CD4-positive, CD25-positive, alpha-beta regulatory T cell (primary cell): ENCODE results near the gene RSPO3. TPM values are rescaled to one million over a fixed set of nuclear protein-coding genes. Genes with fewer than 3 reads are reported as not detected.

ENCODE experiments used
- ATAC-seq, 2 donors: fragments of 150-1000 bp; cut with Tn5 transposase; one replicate each; pipeline ENCODE4 v1.10.0; 2021; ENCODE audit warnings: low read depth in 2 of 2, moderate number of reproducible peaks in 2 of 2, moderate library complexity in 1 of 2
- DNase-seq, 3 donors: peaks; one replicate each; pipeline versions ENCODE4 v3.0.0 to v3.0.0-alpha.2; 2012 to 2022; ENCODE audit warnings: mixed read lengths in 1 of 3
- H3K27ac ChIP-seq: one replicate; pipeline ENCODE4 v1.7.0; 2013; ENCODE audit warnings: mild to moderate bottlenecking, low read length; ENCODE audit not compliant: insufficient read depth, poor library complexity, severe bottlenecking
- H3K27me3 ChIP-seq: one replicate; pipeline ENCODE4 v1.7.0; 2013; ENCODE audit warnings: low read length; ENCODE audit not compliant: control insufficient read depth, insufficient read depth
- H3K36me3 ChIP-seq: one replicate; pipeline ENCODE4 v1.7.0; 2013; ENCODE audit warnings: mild to moderate bottlenecking, low read length, moderate library complexity; ENCODE audit not compliant: control insufficient read depth, insufficient read depth
- H3K4me1 ChIP-seq: 2 replicates; pipeline ENCODE4 v1.7.0; 2013; ENCODE audit warnings: mild to moderate bottlenecking, low read length; ENCODE audit not compliant: insufficient read depth, control insufficient read depth, poor library complexity, severe bottlenecking
- H3K4me3 ChIP-seq: one replicate; pipeline ENCODE4 v1.7.0; 2013; ENCODE audit warnings: low read depth, mild to moderate bottlenecking, low read length, moderate library complexity
- H3K9me3 ChIP-seq, 2 experiments: 1 replicate in 1 of 2; 2 replicates in 1 of 2; pipeline ENCODE4 v1.7.0; 2013; ENCODE audit warnings: low read length in 2 of 2, mild to moderate bottlenecking in 1 of 2, moderate library complexity in 1 of 2; ENCODE audit not compliant: control insufficient read depth in 2 of 2
- H3K27ac Mint-ChIP-seq, 3 donors: one replicate each; pipeline ENCODE4 v1.8.0; 2020 to 2022; ENCODE audit warnings: mild to moderate bottlenecking in 3 of 3, mixed read lengths in 3 of 3, moderate library complexity in 2 of 3
- H3K27me3 Mint-ChIP-seq: one replicate; pipeline ENCODE4 v1.8.0; 2022; ENCODE audit warnings: mild to moderate bottlenecking, mixed read lengths
- H3K36me3 Mint-ChIP-seq: one replicate; pipeline ENCODE4 v1.8.0; 2020; ENCODE audit warnings: mixed read lengths
- H3K4me1 Mint-ChIP-seq, 4 donors: one replicate each; pipeline ENCODE4 v1.8.0; 2020 to 2022; ENCODE audit warnings: mixed read lengths in 4 of 4, mild to moderate bottlenecking in 1 of 4
- H3K4me3 Mint-ChIP-seq, 4 donors: one replicate each; pipeline ENCODE4 v1.8.0; 2020 to 2022; ENCODE audit warnings: mild to moderate bottlenecking in 4 of 4, mixed read lengths in 4 of 4, moderate library complexity in 3 of 4
- H3K9me3 Mint-ChIP-seq, 7 donors: one replicate each; pipeline ENCODE4 v1.8.0; 2020 to 2022; ENCODE audit warnings: mixed read lengths in 7 of 7, mild to moderate bottlenecking in 3 of 7, moderate library complexity in 2 of 7
- polyA plus RNA-seq, 4 donors: library from polyadenylated mRNA; unstranded; fragments of 300-500 nt; fragmentation: Illumina TruSeq; gene quantifications; one replicate each; pipeline ENCODE4 v1.2.3, GENCODE V29; 2021
- total RNA-seq: library from RNA; stranded (reverse); gene quantifications from one replicate; pipeline ENCODE4 v1.2.3, GENCODE V29; 2022

The RSPO3 gene
- total and polyA plus RNA-seq, 5 donors from 2014 or later, result not detected

DNA sequence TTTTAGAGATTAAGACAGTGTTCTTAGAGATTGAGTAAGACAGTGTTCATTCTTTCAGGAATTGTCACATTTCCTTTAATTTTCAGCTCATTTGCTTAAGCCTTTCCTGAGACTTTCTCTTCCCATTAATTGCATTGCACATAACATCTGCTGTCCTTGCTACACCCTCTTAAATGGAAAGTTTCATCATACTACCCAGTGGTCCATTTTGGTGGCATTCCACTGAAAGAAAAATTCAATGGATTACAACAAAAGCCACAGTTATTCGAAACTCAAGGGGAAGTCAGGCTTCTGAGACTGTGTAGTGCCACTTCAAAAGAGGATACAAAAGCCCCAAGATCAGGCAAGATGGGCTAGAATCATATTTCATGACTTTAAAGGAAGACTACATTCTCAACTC is 64.0 kb downstream of the RSPO3 start:
- Mint-ChIP-seq H3K27ac (no peak overlapping the region), H3K4me3 (no peak overlapping the region), H3K27me3 (peaks cover 7% of the 10 kb centered on the region), H3K9me3 (peaks cover 0 to 1% (median 0%) of the 10 kb centered on the region in 7 donors), H3K36me3 (no peaks in the 10 kb centered on the region), H3K4me1 (no peaks in the 10 kb centered on the region)
- no peak for DNase-seq
- Histone ChIP-seq H3K36me3 (no peaks in the 10 kb centered on the region), H3K4me1 (no peaks in the 10 kb centered on the region), H3K4me3 (no peak overlapping the region), H3K27ac (no peak overlapping the region), H3K9me3 (no peaks in the 10 kb centered on the region), H3K27me3 (peaks cover 2% of the 10 kb centered on the region)
- no peak for ATAC-seq

DNA sequence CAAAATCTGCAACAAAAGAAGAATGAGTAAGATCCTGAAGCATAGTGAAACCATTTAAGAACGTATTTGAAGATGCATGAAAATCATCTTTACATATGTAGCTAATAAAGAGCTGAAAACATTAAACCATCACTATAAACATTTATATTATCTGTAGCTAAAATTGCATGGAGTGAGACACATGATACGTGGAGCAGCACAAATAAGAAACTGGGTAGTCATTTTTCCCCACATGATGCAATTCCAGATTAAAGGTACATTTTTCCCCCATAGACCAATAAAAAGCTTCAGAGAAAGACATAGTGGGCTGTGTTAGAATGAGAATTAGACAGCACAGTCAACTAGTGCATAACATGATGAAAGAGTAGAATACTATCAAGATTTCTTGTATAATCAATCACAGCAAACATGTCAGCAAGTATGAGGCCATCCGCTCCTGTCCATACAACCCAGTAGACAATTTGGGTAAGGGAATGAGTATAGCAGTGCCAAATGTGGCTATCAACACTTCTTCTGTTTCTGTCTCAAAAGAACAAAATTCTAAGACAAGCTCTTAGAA is 67.0 kb downstream of the RSPO3 start:
- Mint-ChIP-seq H3K27ac (no peak overlapping the region), H3K4me1 (no peaks in the 10 kb centered on the region)
- ATAC-seq, result no peak

DNA sequence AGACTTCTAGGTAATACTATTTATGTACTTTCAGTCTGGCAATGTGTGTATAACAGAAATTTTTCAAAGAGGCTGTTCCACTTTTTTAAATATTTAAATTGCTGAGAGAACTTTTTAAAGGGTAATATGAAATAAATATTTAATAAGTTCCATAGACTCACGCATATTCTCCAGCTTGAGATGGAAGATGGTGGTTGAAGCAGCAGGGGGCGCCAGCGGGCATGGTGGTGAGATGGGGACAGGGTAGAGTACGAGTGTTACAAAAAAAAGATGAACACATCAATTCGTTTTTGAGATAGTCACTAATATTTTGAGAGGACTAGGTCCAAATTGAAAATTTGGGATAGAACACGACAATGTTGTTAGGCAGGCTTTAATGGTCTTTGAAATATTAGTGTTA is 68.4 kb downstream of the RSPO3 start:
- no peaks in the 10 kb centered on the region for H3K36me3 Mint-ChIP-seq
- H3K9me3 Mint-ChIP-seq, result no peaks in the 10 kb centered on the region
- no peak overlapping the region for H3K4me3 Mint-ChIP-seq
- no peaks in the 10 kb centered on the region for H3K9me3 ChIP-seq
- no peak overlapping the region for H3K27ac Mint-ChIP-seq
- H3K4me1 ChIP-seq, result no peaks in the 10 kb centered on the region
- DNase-seq (peak in 2 of 3 donors; percentile 5 to 54), ATAC-seq (no peak)
- peaks cover 7% of the 10 kb centered on the region for H3K27me3 Mint-ChIP-seq
- H3K4me3 ChIP-seq, result no peak overlapping the region
- H3K4me1 Mint-ChIP-seq, result no peaks in the 10 kb centered on the region
- H3K36me3 ChIP-seq, result no peaks in the 10 kb centered on the region
- H3K27me3 ChIP-seq, result peaks cover 2% of the 10 kb centered on the region
- H3K27ac ChIP-seq, result no peak overlapping the region

More for the DNA sequence above, 67.0 kb downstream of the RSPO3 start:
- H3K36me3 Mint-ChIP-seq, result no peaks in the 10 kb centered on the region
- no peaks in the 10 kb centered on the region for H3K9me3 ChIP-seq
- no peak overlapping the region for H3K4me3 ChIP-seq
- DNase-seq, result no peak
- no peaks in the 10 kb centered on the region for H3K4me1 ChIP-seq
- H3K36me3 ChIP-seq, result no peaks in the 10 kb centered on the region
- no peaks in the 10 kb centered on the region for H3K9me3 Mint-ChIP-seq
- peaks cover 7% of the 10 kb centered on the region for H3K27me3 Mint-ChIP-seq
- peaks cover 2% of the 10 kb centered on the region for H3K27me3 ChIP-seq
- H3K27ac ChIP-seq, result no peak overlapping the region
- no peak overlapping the region for H3K4me3 Mint-ChIP-seq

DNA sequence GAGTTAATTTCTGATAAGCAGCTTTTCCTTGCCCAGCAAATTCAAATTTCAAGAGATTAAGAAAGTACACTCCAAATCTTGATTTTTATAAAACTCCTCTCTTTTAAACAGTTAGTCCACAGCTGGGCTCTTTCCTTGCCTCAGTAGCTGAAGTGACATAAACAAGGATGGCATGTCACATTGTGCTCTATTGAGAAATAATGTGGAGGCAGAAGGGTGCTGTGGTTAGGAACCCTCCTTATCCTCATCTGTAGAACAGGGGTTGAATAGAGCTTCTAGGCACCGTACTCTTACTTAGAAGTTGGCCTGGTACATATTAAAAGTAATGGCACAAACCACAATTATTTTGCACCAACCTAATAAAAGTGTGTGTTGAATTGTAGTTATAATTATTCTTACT is 70.3 kb downstream of the RSPO3 start:
- H3K4me1 Mint-ChIP-seq, result no peaks in the 10 kb centered on the region
- DNase-seq (no peak), ATAC-seq (no peak)
- H3K36me3 ChIP-seq, result no peaks in the 10 kb centered on the region
- H3K36me3 Mint-ChIP-seq, result no peaks in the 10 kb centered on the region
- H3K9me3 ChIP-seq, result no peaks in the 10 kb centered on the region
- H3K27me3 ChIP-seq, result no peaks in the 10 kb centered on the region
- H3K27ac ChIP-seq, result no peak overlapping the region
- H3K4me3 Mint-ChIP-seq, result no peak overlapping the region
- no peaks in the 10 kb centered on the region for H3K9me3 Mint-ChIP-seq
- H3K27ac Mint-ChIP-seq, result no peak overlapping the region
- H3K4me1 ChIP-seq, result no peaks in the 10 kb centered on the region
- no peak overlapping the region for H3K4me3 ChIP-seq
- peaks cover 7% of the 10 kb centered on the region for H3K27me3 Mint-ChIP-seq

DNA sequence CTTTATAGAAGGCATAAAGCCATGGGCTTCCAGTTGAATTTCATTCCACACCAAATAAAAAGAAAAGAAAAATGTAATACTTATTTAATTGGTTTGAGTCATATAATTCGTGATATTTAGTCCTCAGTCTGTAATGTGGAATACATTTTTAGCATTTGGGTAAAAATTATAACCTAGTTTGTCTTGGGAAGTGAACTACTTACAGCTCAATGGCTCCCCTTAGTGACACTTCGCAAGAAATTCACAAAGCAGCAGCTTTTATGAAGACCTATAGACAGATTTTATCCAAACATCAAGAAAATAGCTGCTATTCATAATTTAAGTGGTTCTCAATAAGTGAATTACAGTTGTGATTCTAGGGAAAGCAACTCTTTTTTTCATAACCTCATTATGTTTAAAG is 72.1 kb downstream of the RSPO3 start:
- Mint-ChIP-seq H3K9me3 (no peaks in the 10 kb centered on the region), H3K4me1 (no peaks in the 10 kb centered on the region), H3K27ac (no peak overlapping the region), H3K4me3 (no peak overlapping the region), H3K27me3 (peaks cover 7% of the 10 kb centered on the region), H3K36me3 (no peaks in the 10 kb centered on the region)
- ATAC-seq (no peak), DNase-seq (peak in 1 of 3 donors; percentile 28)
- no peaks in the 10 kb centered on the region for H3K4me1 ChIP-seq
- H3K27ac ChIP-seq, result no peak overlapping the region
- H3K27me3 ChIP-seq, result no peaks in the 10 kb centered on the region
- no peaks in the 10 kb centered on the region for H3K36me3 ChIP-seq
- H3K4me3 ChIP-seq, result no peak overlapping the region
- no peaks in the 10 kb centered on the region for H3K9me3 ChIP-seq

DNA sequence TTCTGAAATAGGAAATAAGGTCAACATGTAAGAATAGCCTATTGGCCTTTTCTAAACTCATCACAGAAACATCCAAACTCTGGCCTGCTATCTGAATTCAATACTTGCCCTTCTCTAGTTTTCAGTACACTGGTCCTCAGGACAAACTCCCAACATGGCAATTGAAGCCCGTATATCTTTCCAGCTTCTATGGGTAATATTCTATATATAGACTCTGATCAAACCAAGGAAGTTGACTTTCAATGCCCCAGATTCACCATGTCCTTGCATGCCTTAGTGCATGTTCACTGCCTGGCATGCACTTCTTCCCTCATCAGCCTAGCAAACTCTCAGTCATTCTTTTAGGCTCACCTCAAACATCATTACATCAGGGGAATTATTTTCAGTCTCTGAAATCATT is 73.2 kb downstream of the RSPO3 start:
- no peaks in the 10 kb centered on the region for H3K36me3 Mint-ChIP-seq
- H3K27ac ChIP-seq, result no peak overlapping the region
- H3K36me3 ChIP-seq, result no peaks in the 10 kb centered on the region
- no peaks in the 10 kb centered on the region for H3K9me3 Mint-ChIP-seq
- H3K4me3 Mint-ChIP-seq, result no peak overlapping the region
- H3K4me3 ChIP-seq, result no peak overlapping the region
- no peak for ATAC-seq
- no peaks in the 10 kb centered on the region for H3K4me1 ChIP-seq
- H3K27me3 ChIP-seq, result no peaks in the 10 kb centered on the region
- no peak for DNase-seq
- H3K4me1 Mint-ChIP-seq, result no peaks in the 10 kb centered on the region
- H3K9me3 ChIP-seq, result no peaks in the 10 kb centered on the region
- H3K27me3 Mint-ChIP-seq, result no peaks in the 10 kb centered on the region
- no peak overlapping the region for H3K27ac Mint-ChIP-seq

DNA sequence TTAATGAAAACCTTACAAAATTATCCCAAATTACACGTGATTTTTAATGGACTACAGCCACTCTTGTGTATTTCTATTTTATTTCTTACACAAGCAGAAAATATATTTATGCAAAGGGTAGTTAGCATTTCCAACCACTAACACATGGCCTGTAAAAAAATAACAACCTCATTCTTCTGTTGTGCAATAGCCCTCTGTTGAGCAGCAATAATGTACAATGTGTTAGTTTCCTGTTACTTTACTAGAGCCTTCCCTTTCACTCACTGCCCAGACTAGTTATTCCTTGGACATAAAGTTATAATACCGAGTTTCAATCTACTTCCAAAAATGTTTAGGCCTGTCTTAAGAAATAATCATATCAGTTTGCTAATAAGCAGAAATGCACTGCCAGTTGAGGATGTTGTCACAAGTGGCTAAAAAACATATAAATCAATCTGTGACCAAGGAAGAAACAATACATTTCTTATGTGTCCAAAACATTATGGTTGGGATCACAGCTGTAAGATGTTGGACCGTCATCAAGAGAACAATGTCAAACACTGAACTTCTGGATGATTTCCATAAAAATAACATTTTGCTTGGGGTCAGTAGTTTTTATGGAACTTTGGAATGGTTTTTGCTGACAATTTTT is 74.6 kb downstream of the RSPO3 start:
- no peaks in the 10 kb centered on the region for H3K4me1 Mint-ChIP-seq
- no peak for ATAC-seq

DNA sequence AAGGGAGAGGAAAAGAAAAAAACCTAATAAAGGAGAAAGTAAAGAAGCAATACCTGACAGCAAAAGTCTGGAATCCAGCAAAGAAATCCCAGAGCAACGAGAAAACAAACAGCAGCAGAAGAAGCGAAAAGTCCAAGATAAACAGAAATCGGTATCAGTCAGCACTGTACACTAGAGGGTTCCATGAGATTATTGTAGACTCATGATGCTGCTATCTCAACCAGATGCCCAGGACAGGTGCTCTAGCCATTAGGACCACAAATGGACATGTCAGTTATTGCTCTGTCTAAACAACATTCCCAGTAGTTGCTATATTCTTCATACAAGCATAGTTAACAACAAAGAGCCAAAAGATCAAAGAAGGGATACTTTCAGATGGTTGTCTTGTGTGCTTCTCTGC is 77.4 kb downstream of the RSPO3 start:
- Histone ChIP-seq H3K27me3 (no peaks in the 10 kb centered on the region), H3K36me3 (no peaks in the 10 kb centered on the region), H3K4me3 (no peak overlapping the region), H3K4me1 (no peaks in the 10 kb centered on the region), H3K9me3 (no peaks in the 10 kb centered on the region), H3K27ac (no peak overlapping the region)
- H3K4me3 Mint-ChIP-seq, result no peak overlapping the region
- H3K27me3 Mint-ChIP-seq, result no peaks in the 10 kb centered on the region
- no peak for DNase-seq
- H3K9me3 Mint-ChIP-seq, result no peaks in the 10 kb centered on the region
- no peak for ATAC-seq
- no peaks in the 10 kb centered on the region for H3K4me1 Mint-ChIP-seq
- no peak overlapping the region for H3K27ac Mint-ChIP-seq
- H3K36me3 Mint-ChIP-seq, result no peaks in the 10 kb centered on the region

More for the DNA sequence above, 74.6 kb downstream of the RSPO3 start:
- no peaks in the 10 kb centered on the region for H3K27me3 Mint-ChIP-seq
- no peaks in the 10 kb centered on the region for H3K27me3 ChIP-seq
- H3K4me1 ChIP-seq, result no peaks in the 10 kb centered on the region
- no peak for DNase-seq
- no peaks in the 10 kb centered on the region for H3K36me3 Mint-ChIP-seq
- H3K9me3 ChIP-seq, result no peaks in the 10 kb centered on the region
- no peaks in the 10 kb centered on the region for H3K9me3 Mint-ChIP-seq
- H3K27ac ChIP-seq, result no peak overlapping the region
- no peak overlapping the region for H3K27ac Mint-ChIP-seq
- no peak overlapping the region for H3K4me3 ChIP-seq
- no peaks in the 10 kb centered on the region for H3K36me3 ChIP-seq
- H3K4me3 Mint-ChIP-seq, result no peak overlapping the region
